H1 (cell line): ENCODE measurements around the gene KLF16. TPM values are rescaled to one million over a fixed set of nuclear protein-coding genes. Genes with fewer than 3 reads are reported as not detected.
A peak's percentile ranks its signal among the peaks of the same experiment; 100 is the strongest.

Experiments
- CTCF ChIA-PET: fragments of 300-600 bp; sonication (Branson Sonifier 250); formaldehyde crosslinking; loops from one replicate; lab custom pipeline; 2021; ENCODE audit not compliant: partially characterized antibody; lab: Charles Lee
- POLR2A ChIA-PET: fragments of 300-600 bp; sonication (Branson Sonifier 250); formaldehyde crosslinking; loops from one replicate; lab custom pipeline; 2021; ENCODE audit warnings: inconsistent platforms; ENCODE audit not compliant: partially characterized antibody; lab: Charles Lee
- DNase-seq, 2 experiments: peaks; one replicate each; pipeline versions ENCODE4 v3.0.0 to v3.0.0-alpha.2; 2010 to 2022; ENCODE audit warnings: low spot score in 2 of 2, low read depth in 1 of 2, mixed read lengths in 1 of 2
- FAIRE-seq: peaks from 2 replicates; lab custom pipeline; 2011; peaks lifted over from hg19 to GRCh38; lab: Jason Lieb, UNC
- H2AFZ ChIP-seq: 2 replicates; pipeline ENCODE4 v1.8.1; 2012; ENCODE audit warnings: low read length, inconsistent platforms
- H2AK5ac ChIP-seq: 2 replicates; pipeline ENCODE4 v1.6.1; 2013; ENCODE audit warnings: low read depth, low read length
- H2BK120ac ChIP-seq: replicated peaks from 2 replicates; pipeline ENCODE3; 2013; ENCODE audit warnings: low read depth, low read length, inconsistent platforms
- H2BK12ac ChIP-seq: 2 replicates; pipeline ENCODE4 v1.6.1; 2013; ENCODE audit warnings: low read depth, low read length
- H2BK15ac ChIP-seq: 2 replicates; pipeline ENCODE4 v1.6.1; 2013; ENCODE audit warnings: low read length
- H2BK20ac ChIP-seq: 2 replicates; pipeline ENCODE4 v1.6.1; 2013; ENCODE audit warnings: low read length
- H2BK5ac ChIP-seq: 2 replicates; pipeline ENCODE4 v1.6.1; 2013; ENCODE audit warnings: low read depth, low read length
- H3K14ac ChIP-seq: 2 replicates; pipeline ENCODE4 v1.6.1; 2013; ENCODE audit warnings: inconsistent platforms; ENCODE audit not compliant: insufficient read length
- H3K18ac ChIP-seq: 2 replicates; pipeline ENCODE4 v1.6.1; 2013; ENCODE audit warnings: low read length; ENCODE audit errors: extremely low read depth
- H3K23ac ChIP-seq: 2 replicates; pipeline ENCODE4 v1.6.1; 2013; ENCODE audit warnings: inconsistent platforms; ENCODE audit not compliant: insufficient read length
- H3K23me2 ChIP-seq: 2 replicates; pipeline ENCODE4 v1.6.1; 2013; ENCODE audit warnings: low read depth, low read length
- H3K27ac ChIP-seq: 2 replicates; pipeline ENCODE4 v1.6.1; 2011; ENCODE audit warnings: low read depth, low read length, inconsistent platforms
- H3K27me3 ChIP-seq, 4 experiments: replicated peaks in 1 of 4; 1 replicate in 1 of 4; 2 replicates in 3 of 4; pipeline versions ENCODE4 v1.6.1 to v1.8.1; 2011 to 2013; ENCODE audit warnings: low read length in 3 of 4, mild to moderate bottlenecking in 3 of 4, inconsistent platforms in 2 of 4, mixed read lengths in 2 of 4, moderate library complexity in 1 of 4; ENCODE audit not compliant: control insufficient read depth in 3 of 4, insufficient read depth in 3 of 4; ENCODE audit errors: extremely low read depth in 1 of 4
- H3K36me3 ChIP-seq, 4 experiments: 2 replicates each; pipeline versions ENCODE4 v1.6.1 to v1.8.1; 2011 to 2013; ENCODE audit warnings: mild to moderate bottlenecking in 4 of 4, low read length in 3 of 4, moderate library complexity in 2 of 4, control low read depth in 1 of 4, inconsistent platforms in 1 of 4; ENCODE audit not compliant: insufficient read depth in 4 of 4, control insufficient read depth in 2 of 4
- H3K4ac ChIP-seq: replicated peaks from 2 replicates; pipeline ENCODE3; 2013; ENCODE audit warnings: low read length, low read depth, mixed read lengths, inconsistent platforms; ENCODE audit not compliant: insufficient read length
- H3K4me1 ChIP-seq, 4 experiments: replicated peaks in 1 of 4; 1 replicate in 1 of 4; 2 replicates in 3 of 4; pipeline versions ENCODE4 v1.6.1 to v1.8.1; 2011 to 2013; ENCODE audit warnings: low read length in 3 of 4, inconsistent platforms in 2 of 4, mixed read lengths in 1 of 4; ENCODE audit not compliant: insufficient read depth in 4 of 4, control insufficient read depth in 3 of 4
- H3K4me2 ChIP-seq, 2 experiments: 2 replicates each; pipeline versions ENCODE4 v1.6.1 to v1.8.1; 2011 to 2013; ENCODE audit warnings: low read depth in 2 of 2, low read length in 2 of 2, control low read depth in 1 of 2, inconsistent platforms in 1 of 2, mild to moderate bottlenecking in 1 of 2; ENCODE audit not compliant: insufficient read depth in 1 of 2
- H3K4me3 ChIP-seq, 4 experiments: fragments of 200-600, 300-600 bp in 1 of 4; sonication (generic), shearing (Covaris generic), sonication (Bioruptor Twin) in 1 of 4; 2 replicates each; pipeline versions ENCODE4 v1.5.1 to v1.8.1; 2011 to 2016; ENCODE audit warnings: low read length in 4 of 4, low read depth in 3 of 4, control low read depth in 2 of 4, inconsistent platforms in 2 of 4, mild to moderate bottlenecking in 2 of 4, mixed read lengths in 1 of 4, moderate library complexity in 1 of 4; ENCODE audit not compliant: insufficient read depth in 2 of 4; ENCODE audit errors: extremely low read depth in 1 of 4
- H3K56ac ChIP-seq: replicated peaks from 2 replicates; pipeline ENCODE3; 2013; ENCODE audit warnings: low read depth, mild to moderate bottlenecking, mixed read lengths, low read length, inconsistent platforms; ENCODE audit not compliant: insufficient read length
- H3K79me1 ChIP-seq: 2 replicates; pipeline ENCODE4 v1.6.1; 2013; ENCODE audit warnings: low read depth, low read length, control low read depth
- H3K79me2 ChIP-seq, 2 experiments: 2 replicates each; pipeline versions ENCODE4 v1.6.1 to v1.8.1; 2012 to 2013; ENCODE audit warnings: low read length in 2 of 2, mild to moderate bottlenecking in 2 of 2, inconsistent platforms in 1 of 2; ENCODE audit not compliant: insufficient read depth in 2 of 2, control insufficient read depth in 1 of 2
- H3K9ac ChIP-seq, 4 experiments: replicated peaks in 1 of 4; 1 replicate in 1 of 4; 2 replicates in 3 of 4; pipeline versions ENCODE4 v1.6.1 to v1.8.1; 2011 to 2013; ENCODE audit warnings: low read depth in 3 of 4, low read length in 3 of 4, control low read depth in 2 of 4, mild to moderate bottlenecking in 2 of 4, moderate library complexity in 2 of 4, inconsistent platforms in 1 of 4; ENCODE audit errors: extremely low read depth in 1 of 4
- H3K9me3 ChIP-seq, 2 experiments: 2 replicates each; pipeline versions ENCODE4 v1.6.1 to v1.8.1; 2012 to 2013; ENCODE audit warnings: mild to moderate bottlenecking in 2 of 2, moderate library complexity in 2 of 2, control low read depth in 1 of 2, inconsistent platforms in 1 of 2, low read depth in 1 of 2, low read length in 1 of 2, mixed read lengths in 1 of 2; ENCODE audit not compliant: insufficient read depth in 2 of 2
- H4K20me1 ChIP-seq, 2 experiments: replicated peaks in 1 of 2; 2 replicates each; pipeline versions ENCODE3 to v1.8.1; 2011 to 2013; ENCODE audit warnings: inconsistent platforms in 2 of 2, low read length in 2 of 2, mild to moderate bottlenecking in 1 of 2; ENCODE audit not compliant: insufficient read depth in 2 of 2, control insufficient read depth in 1 of 2
- H4K5ac ChIP-seq: 2 replicates; pipeline ENCODE4 v1.6.1; 2013; ENCODE audit warnings: low read length, low read depth, mixed read lengths, inconsistent platforms; ENCODE audit not compliant: insufficient read length
- H4K8ac ChIP-seq: 2 replicates; pipeline ENCODE4 v1.8.0; 2013; ENCODE audit warnings: mild to moderate bottlenecking, moderate library complexity, low read length, inconsistent platforms; ENCODE audit not compliant: insufficient read depth; ENCODE audit errors: extremely low read depth
- H4K91ac ChIP-seq: replicated peaks from 2 replicates; pipeline ENCODE3; 2013; ENCODE audit warnings: low read length, mixed read lengths, inconsistent platforms; ENCODE audit not compliant: insufficient read length
- ATF2 ChIP-seq: IDR thresholded peaks from 2 replicates; pipeline ENCODE4 v1.6.1; 2012; ENCODE audit warnings: low read length, inconsistent platforms
- ATF3 ChIP-seq: IDR thresholded peaks from 2 replicates; pipeline ENCODE4 v1.6.1; 2011; ENCODE audit warnings: low read depth, mild to moderate bottlenecking, low read length; ENCODE audit not compliant: insufficient read depth
- HDAC2 ChIP-seq, 2 experiments: fragments of 300-600 bp in 1 of 2; sonication (generic) in 1 of 2; IDR thresholded peaks; 2 replicates each; pipeline ENCODE4 v1.6.1; 2011 to 2012; ENCODE audit warnings: low read depth in 2 of 2, low read length in 2 of 2, mild to moderate bottlenecking in 2 of 2, moderate library complexity in 2 of 2, borderline replicate concordance in 1 of 2, inconsistent platforms in 1 of 2
- HDAC6 ChIP-seq: IDR thresholded peaks from one replicate; pipeline ENCODE4 v1.7.1; 2012; ENCODE audit warnings: low read depth, mild to moderate bottlenecking, inconsistent platforms, low read length, moderate library complexity
- KDM5A ChIP-seq: fragments of 200-600 bp; IDR thresholded peaks from 2 replicates; pipeline ENCODE4 v1.7.1; 2012; ENCODE audit warnings: mild to moderate bottlenecking, low read length, inconsistent platforms, mixed read lengths
- MAFK ChIP-seq: IDR thresholded peaks from 2 replicates; pipeline ENCODE4 v1.6.1; 2012; ENCODE audit warnings: low read depth, mild to moderate bottlenecking, improper control_type of control experiment, low read length
- TCF12 ChIP-seq: IDR thresholded peaks from 2 replicates; pipeline ENCODE4 v1.6.1; 2011; ENCODE audit warnings: low read depth, mild to moderate bottlenecking, low read length
- WGBS, 2 experiments: shearing (Covaris generic) in 1 of 2; methylation state at CpG; one replicate each; pipeline versions ENCODE4 v1.1.6 to v1.1.7; 2013 to 2015; ENCODE audit warnings: low lambda C conversion rate in 2 of 2, mixed read lengths in 2 of 2, inconsistent platforms in 1 of 2, low coverage in 1 of 2, missing lambda C conversion rate in 1 of 2; ENCODE audit not compliant: insufficient replicate concordance in 2 of 2, insufficient coverage in 1 of 2, insufficient read length in 1 of 2; ENCODE audit errors: extremely low coverage in 1 of 2, missing lambda C conversion rate in 1 of 2; 5-methylcytosine and 5-hydroxymethylcytosine counted together
- polyA plus RNA-seq, 7 experiments: library from polyadenylated mRNA; depleted of rRNA in 3 of 7; stranded (reverse) in 5 of 7; unstranded in 2 of 7; fragments of >200 nt in 5 of 7; fragments of 200-250 nt in 2 of 7; gene quantifications; 1 replicate in 5 of 7; 2 replicates in 1 of 7; 4 replicates in 1 of 7; pipeline versions ENCODE4 v1.2.1 to v1.2.3, GENCODE V29; 2011 to 2013; ENCODE audit warnings: missing spikeins in 2 of 7, mixed read lengths in 2 of 7
- total RNA-seq: library from RNA; stranded (reverse); fragmentation: NEBNext Ultra II Directional; extraction: Animal tissue kit (Norgen Biotek cat#: 25700); gene quantifications from 2 replicates; pipeline ENCODE4 v1.2.1, GENCODE V29; 2021

Gene KLF16
- total and polyA plus RNA-seq, 2 of the 8 experiments (the other 6 are each of a cell fraction or from before 2014, with no cell fraction given) = 14.3 to 45.9 TPM

- Histone ChIP-seq H2BK120ac (no peak overlapping the region), H3K36me3 (no peaks in the 10 kb centered on the region), H3K9ac (no peak overlapping the region), H3K18ac (no peak overlapping the region; the same call in 1 of the 2 replicates), H4K5ac (peak overlapping the region; percentile 49), H3K14ac (no peak overlapping the region), H4K8ac (peak overlapping the region; percentile 94; the same call in 1 of the 2 replicates), H3K9me3 (no peaks in the 10 kb centered on the region), H3K56ac (no peak overlapping the region), H3K4me2 (no peak overlapping the region), H3K27me3 (no peaks in the 10 kb centered on the region), H2BK20ac (no peak overlapping the region), H3K4me1 (peaks cover 0 to 46% (median 37%) of the 10 kb centered on the region in 4 experiments; a peak in 6 of 7 replicates), H3K27ac (no peak overlapping the region; the same call in 1 of the 2 replicates), H3K23ac (no peak overlapping the region), H2BK12ac (no peak overlapping the region), H4K91ac (no peak overlapping the region), H3K79me2 (peaks cover 0 to 33% of the 10 kb centered on the region in 2 experiments; a peak in 2 of 4 replicates), H2AK5ac (no peak overlapping the region), H3K23me2 (peaks cover 6% of the 10 kb centered on the region; the same call in 1 of the 2 replicates), H3K4ac (no peak overlapping the region), H2BK5ac (no peak overlapping the region), H3K79me1 (peaks cover 14% of the 10 kb centered on the region), H2BK15ac (no peak overlapping the region), H4K20me1 (peaks cover 20% of the 10 kb centered on the region in 2 experiments), H3K4me3 (no peak overlapping the region), H2AFZ (no peak overlapping the region)
- CTCF ChIA-PET = interaction anchor here (0.6 to 2.1 kb wide), 12 partner anchors 12 to 1430 kb away, joined by 3 to 5 read pairs (median 3); no protein-coding TSS in a partner anchor
- POLR2A ChIA-PET = interaction anchor here (0.9 to 2.2 kb wide), 2 partner anchors 10 to 13 kb away, joined by 4 to 7 read pairs; no protein-coding TSS in a partner anchor
- 40% methylated on average over 24 of the region's 27 CpGs; no CpG with 5 or more reads in 1 of the 2 experiments for WGBS, 2 experiments
- peak; percentile 68 for FAIRE-seq
- DNase-seq = peak in 1 of 2 experiments; percentile 98
- TF ChIP-seq HDAC2 (IDR thresholded peaks at IDR 0.05; ENCODE audit: borderline replicate concordance in 1 of 2, low read depth in 2 of 2, low read length in 2 of 2) (peak in 1 of 2 experiments; percentile 57; a peak in 1 of 4 replicates), TCF12 (0 out of 2 replicates have a peak, but pooled peaks have one; percentile 53), KDM5A (no peak), ATF3 (peak; percentile 40; the same call in 1 of the 2 replicates), MAFK (no peak), HDAC6 (no peak), ATF2 (0 out of 2 replicates have a peak, but pooled peaks have one; percentile 40)
Measured at GRCh38 chr19:1853295-1854038, 9.9 kb downstream of the KLF16 start.
